SK-N-SH (cell line): Measurements from ENCODE around the gene HAGH. TPM values are rescaled to one million over a fixed set of nuclear protein-coding genes. Genes with fewer than 3 reads are reported as not detected.

Experiments
- CTCF ChIA-PET: fragments of 300-600, 350-600 bp; formaldehyde crosslinking; extraction: SDS; loops from one replicate; lab custom pipeline; 2021; lab: Yijun Ruan, JAX
- POLR2A ChIA-PET: fragments of 350-600 bp; sonication (Branson Sonifier 250); formaldehyde crosslinking; extraction: SDS; loops from one replicate; lab custom pipeline; 2020; ENCODE audit warnings: antibody characterized with exemption, inconsistent platforms; lab: Yijun Ruan, JAX
- DNase-seq: peaks from one replicate; pipeline ENCODE4 v3.0.0; 2012
- H2AFZ ChIP-seq: fragments of 200-600 bp; sonication (generic); 2 replicates; pipeline ENCODE4 v1.8.1; 2016; ENCODE audit warnings: antibody characterized with exemption, mild to moderate bottlenecking, low read depth
- H3F3A ChIP-seq: fragments of 200-600 bp; sonication (generic); replicated peaks from 2 replicates; pipeline ENCODE3; 2016; ENCODE audit warnings: antibody characterized with exemption, mild to moderate bottlenecking; ENCODE audit not compliant: insufficient read depth
- H3K27ac ChIP-seq, 2 experiments: fragments of 200-500 bp in 1 of 2; fragments of 200-600 bp in 1 of 2; sonication (Bioruptor generic) in 1 of 2; sonication (generic), shearing (Covaris generic) in 1 of 2; 2 replicates each; pipeline versions ENCODE4 v1.5.1 to v1.6.1; 2014 to 2016; ENCODE audit warnings: low read depth in 2 of 2, inconsistent platforms in 1 of 2, low read length in 1 of 2, mild to moderate bottlenecking in 1 of 2, mixed read lengths in 1 of 2
- H3K27me3 ChIP-seq: fragments of 200-600 bp; sonication (generic), shearing (Covaris generic); 2 replicates; pipeline ENCODE4 v1.6.1; 2016; ENCODE audit warnings: mixed run types; ENCODE audit not compliant: insufficient read depth
- H3K36me3 ChIP-seq, 2 experiments: fragments of 200-500 bp in 1 of 2; fragments of 200-600 bp in 1 of 2; sonication (Bioruptor generic) in 1 of 2; sonication (generic) in 1 of 2; replicated peaks in 1 of 2; 2 replicates each; pipeline versions ENCODE3 to v1.5.1; 2014 to 2016; ENCODE audit warnings: low read length in 1 of 2, mild to moderate bottlenecking in 1 of 2; ENCODE audit not compliant: insufficient read depth in 2 of 2, control insufficient read depth in 1 of 2
- H3K4me1 ChIP-seq, 2 experiments: fragments of 200-500 bp in 1 of 2; fragments of 200-600 bp in 1 of 2; sonication (Bioruptor generic) in 1 of 2; sonication (generic), shearing (Covaris generic) in 1 of 2; 2 replicates each; pipeline versions ENCODE4 v1.5.1 to v1.6.1; 2014 to 2016; ENCODE audit warnings: low read depth in 1 of 2, low read length in 1 of 2, mixed run types in 1 of 2; ENCODE audit not compliant: insufficient read depth in 2 of 2, control insufficient read depth in 1 of 2
- H3K4me2 ChIP-seq: fragments of 200-600 bp; sonication (generic), shearing (Covaris generic); 2 replicates; pipeline ENCODE4 v1.6.1; 2017; ENCODE audit warnings: mixed run types
- H3K4me3 ChIP-seq, 2 experiments: fragments of 200-500 bp in 1 of 2; fragments of 200-600 bp in 1 of 2; sonication (Bioruptor generic) in 1 of 2; sonication (generic), shearing (Covaris generic) in 1 of 2; 2 replicates each; pipeline versions ENCODE4 v1.5.1 to v1.8.1; 2014 to 2016; ENCODE audit warnings: low read depth in 2 of 2, inconsistent platforms in 1 of 2, low read length in 1 of 2, mild to moderate bottlenecking in 1 of 2, mixed read lengths in 1 of 2, moderate library complexity in 1 of 2
- H3K79me2 ChIP-seq: fragments of 200-600 bp; sonication (generic); 2 replicates; pipeline ENCODE4 v1.8.1; 2017; ENCODE audit warnings: mild to moderate bottlenecking; ENCODE audit not compliant: insufficient read depth
- H3K9ac ChIP-seq: fragments of 200-600 bp; sonication (generic); 2 replicates; pipeline ENCODE4 v1.6.1; 2017; ENCODE audit warnings: mixed run types
- H3K9me2 ChIP-seq: fragments of 200-600 bp; sonication (generic); 2 replicates; pipeline ENCODE4 v1.6.1; 2017; ENCODE audit warnings: mixed run types
- H3K9me3 ChIP-seq: fragments of 200-600 bp; sonication (generic); 2 replicates; pipeline ENCODE4 v1.6.1; 2017; ENCODE audit warnings: mixed run types, mild to moderate bottlenecking, moderate library complexity
- H4K20me1 ChIP-seq: fragments of 200-600 bp; sonication (generic); 2 replicates; pipeline ENCODE4 v1.6.1; 2017; ENCODE audit warnings: mild to moderate bottlenecking, mixed run types; ENCODE audit not compliant: insufficient read depth
- GABPA ChIP-seq: IDR thresholded peaks from 2 replicates; pipeline ENCODE4 v1.4.0; 2012; ENCODE audit warnings: low read depth, mild to moderate bottlenecking
- NFIC ChIP-seq: IDR thresholded peaks from 2 replicates; pipeline ENCODE4 v1.4.0; 2012; ENCODE audit warnings: borderline replicate concordance
- NRF1 ChIP-seq: IDR thresholded peaks from 2 replicates; pipeline ENCODE4 v1.6.1; 2012; ENCODE audit warnings: low read depth, mild to moderate bottlenecking, low read length
- POLR2AphosphoS5 ChIP-seq: IDR thresholded peaks from 2 replicates; pipeline ENCODE4 v1.6.1; 2012; ENCODE audit warnings: low read depth, low read length
- SMC3 ChIP-seq: IDR thresholded peaks from 2 replicates; pipeline ENCODE4 v1.6.1; 2012; ENCODE audit warnings: low read depth, low read length, improper control_type of control experiment
- TCF12 ChIP-seq: IDR thresholded peaks from 2 replicates; pipeline ENCODE4 v1.4.0; 2012
- WGBS: methylation state at CpG from one replicate; pipeline ENCODE4 v1.1.6; 2017; ENCODE audit warnings: low lambda C conversion rate; 5-methylcytosine and 5-hydroxymethylcytosine counted together
- polyA plus RNA-seq, 3 experiments: library from polyadenylated mRNA; depleted of rRNA; stranded (reverse); fragments of >200 nt; gene quantifications; 2 replicates each; pipeline ENCODE4 v1.2.3, GENCODE V29; 2012
- TF ChIP-seq, protein P1 (sequence below): fragments of 200-600 bp; sonication (generic); IDR thresholded peaks from 2 replicates; pipeline ENCODE4 v1.6.1; 2017; ENCODE audit warnings: antibody characterized with exemption, mild to moderate bottlenecking, moderate library complexity

HAGH gene
- polyA plus RNA-seq, 1 of the 3 experiments (the other 2 are of a cell fraction) = 138 TPM

GRCh38 chr16:1828645-1829410 lies 2.2 kb upstream of the HAGH start:
- Histone ChIP-seq H3K9me3 (no peaks in the 10 kb centered on the region), H3K4me3 (peak overlapping the region; percentile 95 to 99; a peak in 3 of 4 replicates), H3K4me2 (peak overlapping the region; percentile 96), H3K79me2 (peaks cover 61% of the 10 kb centered on the region), H4K20me1 (no peaks in the 10 kb centered on the region), H3K27ac (no peak overlapping the region), H3K36me3 (peaks cover 16 to 27% of the 10 kb centered on the region in 2 experiments), H3K9ac (0 out of 2 replicates have a peak overlapping the region, but pooled peaks have one; percentile 74), H3F3A (no peaks in the 10 kb centered on the region), H3K27me3 (no peaks in the 10 kb centered on the region), H2AFZ (no peak overlapping the region), H3K4me1 (peaks cover 0 to 18% of the 10 kb centered on the region in 2 experiments; a peak in 3 of 4 replicates), H3K9me2 (no peaks in the 10 kb centered on the region)
- no peak for DNase-seq
- ChIA-PET CTCF (interaction anchor here (1.9 kb wide), 1 partner anchor 101 kb away, joined by 4 read pairs; no protein-coding TSS in a partner anchor), POLR2A (no interaction called here)
- TF ChIP-seq SMC3 = no peak
- TF ChIP-seq NFIC = no peak
- no peak for TF ChIP-seq NRF1
- no peak for TF ChIP-seq POLR2AphosphoS5
- 73% methylated on average over 11 of the region's 11 CpGs for WGBS

GRCh38 chr16:1825864-1826690 lies 548 bp downstream of the HAGH start:
- no peaks in the 10 kb centered on the region for H3K27me3 ChIP-seq
- H4K20me1 ChIP-seq = no peaks in the 10 kb centered on the region
- CTCF ChIA-PET = interaction anchor here (0.6 to 1.5 kb wide), 4 partner anchors 13 to 106 kb away, joined by 3 to 7 read pairs (median 4); no protein-coding TSS in a partner anchor
- no peak for TF ChIP-seq TCF12
- no peak for TF ChIP-seq GABPA
- TF ChIP-seq, protein P1, sequence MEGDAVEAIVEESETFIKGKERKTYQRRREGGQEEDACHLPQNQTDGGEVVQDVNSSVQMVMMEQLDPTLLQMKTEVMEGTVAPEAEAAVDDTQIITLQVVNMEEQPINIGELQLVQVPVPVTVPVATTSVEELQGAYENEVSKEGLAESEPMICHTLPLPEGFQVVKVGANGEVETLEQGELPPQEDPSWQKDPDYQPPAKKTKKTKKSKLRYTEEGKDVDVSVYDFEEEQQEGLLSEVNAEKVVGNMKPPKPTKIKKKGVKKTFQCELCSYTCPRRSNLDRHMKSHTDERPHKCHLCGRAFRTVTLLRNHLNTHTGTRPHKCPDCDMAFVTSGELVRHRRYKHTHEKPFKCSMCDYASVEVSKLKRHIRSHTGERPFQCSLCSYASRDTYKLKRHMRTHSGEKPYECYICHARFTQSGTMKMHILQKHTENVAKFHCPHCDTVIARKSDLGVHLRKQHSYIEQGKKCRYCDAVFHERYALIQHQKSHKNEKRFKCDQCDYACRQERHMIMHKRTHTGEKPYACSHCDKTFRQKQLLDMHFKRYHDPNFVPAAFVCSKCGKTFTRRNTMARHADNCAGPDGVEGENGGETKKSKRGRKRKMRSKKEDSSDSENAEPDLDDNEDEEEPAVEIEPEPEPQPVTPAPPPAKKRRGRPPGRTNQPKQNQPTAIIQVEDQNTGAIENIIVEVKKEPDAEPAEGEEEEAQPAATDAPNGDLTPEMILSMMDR = no peak
- peak; percentile 69 for TF ChIP-seq NRF1
- no peaks in the 10 kb centered on the region for H3F3A ChIP-seq
- no peaks in the 10 kb centered on the region for H3K9me3 ChIP-seq
- H3K9me2 ChIP-seq = no peaks in the 10 kb centered on the region
- H3K4me1 ChIP-seq = peaks cover 0 to 18% of the 10 kb centered on the region in 2 experiments; a peak in 3 of 4 replicates
- peaks cover 15 to 24% of the 10 kb centered on the region in 2 experiments for H3K36me3 ChIP-seq
- WGBS = 20% methylated on average over 11 of the region's 96 CpGs
- H3K9ac ChIP-seq = peak overlapping the region; percentile 44; the same call in 1 of the 2 replicates
- DNase-seq = peak; percentile 75
- peak overlapping the region; percentile 89 for H3K4me2 ChIP-seq
- peaks cover 67% of the 10 kb centered on the region for H3K79me2 ChIP-seq
- H3K4me3 ChIP-seq = peak overlapping the region; percentile 69 to 95
- H2AFZ ChIP-seq = peak overlapping the region; percentile 46; the same call in 1 of the 2 replicates
- POLR2A ChIA-PET = interaction anchor here (0.8 to 1.9 kb wide), 4 partner anchors 44 to 329 kb away, joined by 3 to 8 read pairs (median 4); partner anchors contain the start of genes NUBP2, RPS2, SPSB3 and TRAF7
- H3K27ac ChIP-seq = peak overlapping the region in 1 of 2 experiments; percentile 40; a peak in 1 of 4 replicates
